Measurements from ENCODE around the gene PADI1.
"Not testable (repeated sequence)": the region's sequence is repeated elsewhere in the genome, so short reads cannot be mapped to it uniquely, and the experiment has no call there.

The PADI1 gene

GRCh38 chr1:17218939-17219338, 14.0 kb downstream of the PADI1 start:
- no peak for DNase-seq

GRCh38 chr1:17220287-17220686, 15.4 kb downstream of the PADI1 start:
- DNase-seq, result no peak

- no peak for DNase-seq
These were observed 17.6 kb downstream of the PADI1 start for GRCh38 chr1:17222557-17222956.

- DNase-seq, result no peak
These were observed 19.5 kb downstream of the PADI1 start for GRCh38 chr1:17224434-17224833.

GRCh38 chr1:17225140-17225539, 20.2 kb downstream of the PADI1 start:
- no peak for DNase-seq

- DNase-seq, result no peak
These were observed 22.5 kb downstream of the PADI1 start for GRCh38 chr1:17227358-17227915.

- no peak for DNase-seq
These were observed 23.7 kb downstream of the PADI1 start for GRCh38 chr1:17228619-17229018.

- DNase-seq, result no peak
These were observed 24.5 kb downstream of the PADI1 start for GRCh38 chr1:17229379-17229778.

GRCh38 chr1:17230106-17230505, 25.2 kb downstream of the PADI1 start:
- no peak for DNase-seq

- DNase-seq, result no peak
These were observed 25.9 kb downstream of the PADI1 start for GRCh38 chr1:17230671-17231310.

GRCh38 chr1:17232759-17233661, 28.1 kb downstream of the PADI1 start:
- DNase-seq, result no peak

GRCh38 chr1:17233675-17234320, 28.9 kb downstream of the PADI1 start:
- no peak for DNase-seq

GRCh38 chr1:17234405-17234804, 29.5 kb downstream of the PADI1 start:
- no peak for DNase-seq

GRCh38 chr1:17235135-17235885, 30.4 kb downstream of the PADI1 start:
- DNase-seq, result no peak

GRCh38 chr1:17236779-17237560, 32.0 kb downstream of the PADI1 start:
- DNase-seq, result peak; percentile 73 to 87

GRCh38 chr1:17237561-17237903, 32.6 kb downstream of the PADI1 start:
- DNase-seq, result no peak

- DNase-seq, result no peak
These were observed 34.5 kb downstream of the PADI1 start for GRCh38 chr1:17239420-17239819.

GRCh38 chr1:17241011-17241779, 36.3 kb downstream of the PADI1 start:
- not testable (repeated sequence) for DNase-seq

- DNase-seq, result not testable (repeated sequence)
These were observed 36.8 kb downstream of the PADI1 start for GRCh38 chr1:17241780-17242074.

- DNase-seq, result no peak
These were observed 38.3 kb downstream of the PADI1 start for GRCh38 chr1:17243274-17243673.
